HG02885 (cell line): ENCODE data around the gene ZNF37A.
"Not testable (repeated sequence)": the region's sequence is repeated elsewhere in the genome, so short reads cannot be mapped to it uniquely, and the experiment has no call there.

ENCODE experiments used
- ATAC-seq: cut with Tn5 transposase; IDR thresholded peaks from one replicate; pipeline ENCODE4 v1.9.1; 2021; ENCODE audit warnings: mild to moderate bottlenecking; ENCODE audit not compliant: unreplicated experiment, poor library complexity

The ZNF37A gene

DNA sequence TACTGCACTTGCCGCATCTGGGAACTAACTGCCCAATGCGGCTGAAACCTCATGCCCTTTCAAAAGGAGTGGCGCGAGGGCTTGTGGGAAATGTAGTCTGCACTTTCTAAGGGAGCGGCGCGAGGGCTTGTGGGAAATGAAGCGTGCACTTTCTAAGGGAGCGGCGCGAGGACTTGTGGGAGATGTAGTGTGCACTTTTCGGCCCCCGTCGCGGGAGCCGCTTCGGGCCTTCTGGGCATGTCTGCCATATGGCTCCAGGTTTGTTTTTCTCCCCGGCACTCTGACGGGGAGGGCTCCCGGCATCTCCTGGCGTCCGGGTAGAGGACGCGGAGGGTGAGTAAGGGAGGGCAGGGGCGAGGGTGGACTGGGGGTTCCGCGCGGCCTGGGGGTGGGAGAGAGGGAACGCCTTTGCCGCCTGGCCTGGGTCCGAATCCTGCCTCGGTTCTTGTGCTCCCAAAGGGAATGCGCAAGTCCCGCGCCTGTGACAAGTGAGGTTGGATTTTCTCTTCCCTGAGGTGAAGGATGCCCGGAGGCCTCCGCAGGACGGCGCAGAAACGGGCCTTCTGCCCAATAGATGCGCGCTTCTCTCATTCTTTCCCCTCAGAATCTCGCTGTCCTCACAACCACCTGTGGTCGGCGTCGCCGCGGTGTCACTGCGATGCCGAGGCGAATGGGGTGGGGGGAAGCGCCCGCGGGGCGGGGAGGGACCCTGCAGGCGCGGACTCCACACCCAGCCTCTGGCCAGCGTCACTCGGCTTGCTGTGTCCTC, at the start of gene ZNF37A:
TSS of gene ZNF37A (plus strand) at position 180 of the 769 bp plus-strand sequence. CDS start 2,281 bp downstream, outside the sequence.
- ATAC-seq, result peak; percentile 94

DNA sequence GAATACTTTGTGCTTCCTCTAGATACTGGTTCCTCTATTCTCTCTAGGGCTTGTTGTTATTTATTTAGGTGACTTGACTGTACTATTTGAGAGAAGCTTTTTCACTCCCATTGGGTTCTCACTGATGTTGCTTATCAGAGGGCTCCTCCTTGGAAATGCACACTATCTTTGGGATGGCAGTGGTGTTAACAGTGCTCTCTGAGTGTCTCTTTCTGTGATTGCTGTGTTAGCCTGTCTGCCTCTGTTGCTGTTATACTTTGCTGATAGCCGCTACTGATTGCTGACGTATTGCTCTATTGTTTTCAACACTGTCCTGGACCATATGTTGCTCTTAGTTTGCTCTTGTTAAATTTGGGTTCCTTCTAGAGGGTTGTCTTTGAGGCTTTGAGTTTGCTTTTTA, 49.0 kb upstream of the ZNF37A start:
- ATAC-seq, result no peak

DNA sequence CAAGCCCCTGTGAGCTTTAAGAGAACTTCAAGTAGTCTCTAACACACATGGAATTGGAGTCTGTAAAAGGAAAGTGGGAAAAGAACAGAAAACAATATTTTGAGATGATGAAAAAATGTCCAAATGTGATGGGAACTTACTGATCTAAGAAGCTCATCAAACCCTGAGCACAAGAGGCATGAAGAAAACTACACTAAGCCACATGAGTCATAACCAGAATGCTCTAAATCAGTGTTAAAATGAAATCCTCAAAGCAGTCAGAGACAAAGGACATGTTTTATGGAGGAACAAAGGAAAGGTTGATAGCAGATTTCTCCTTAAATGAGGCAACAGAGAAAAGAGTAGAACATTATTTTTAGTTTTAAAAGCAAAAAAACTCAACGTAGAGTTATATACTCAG, 46.5 kb upstream of the ZNF37A start:
- ATAC-seq, result peak; percentile 75

DNA sequence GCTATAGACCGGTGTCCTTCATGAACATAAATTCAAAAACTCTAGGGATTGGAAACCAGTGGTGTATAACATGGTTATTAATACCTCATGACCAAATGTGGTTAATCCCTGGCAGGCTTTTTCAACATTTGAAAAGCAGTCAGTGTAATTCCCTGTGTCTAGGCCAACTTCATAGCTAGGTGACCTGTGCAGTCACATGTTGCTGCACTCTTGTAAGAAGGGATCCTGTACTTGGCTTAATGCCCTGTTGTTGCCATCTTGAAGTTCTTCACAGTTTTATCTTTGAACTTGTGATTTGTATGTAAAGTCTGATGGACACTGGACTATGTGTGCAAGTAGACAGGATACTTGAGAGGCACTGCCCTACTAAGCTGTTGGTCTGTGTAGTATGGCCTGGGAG, 43.9 kb upstream of the ZNF37A start:
- no peak for ATAC-seq

DNA sequence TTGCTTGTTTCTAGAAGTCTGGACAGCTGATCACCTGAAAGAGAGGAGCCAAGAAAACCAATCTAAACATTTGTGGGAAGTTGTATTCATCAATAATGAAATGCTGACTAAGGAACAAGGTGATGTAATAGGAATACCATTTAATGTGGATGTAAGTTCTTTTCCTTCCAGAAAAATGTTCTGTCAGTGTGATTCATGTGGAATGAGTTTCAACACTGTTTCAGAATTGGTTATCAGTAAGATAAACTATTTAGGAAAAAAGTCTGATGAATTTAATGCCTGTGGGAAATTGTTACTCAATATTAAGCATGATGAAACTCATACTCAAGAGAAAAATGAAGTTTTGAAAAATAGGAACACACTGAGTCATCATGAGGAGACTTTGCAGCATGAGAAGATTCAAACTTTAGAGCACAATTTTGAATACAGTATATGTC, 39.8 kb upstream of the ZNF37A start:
- ATAC-seq, result no peak

DNA sequence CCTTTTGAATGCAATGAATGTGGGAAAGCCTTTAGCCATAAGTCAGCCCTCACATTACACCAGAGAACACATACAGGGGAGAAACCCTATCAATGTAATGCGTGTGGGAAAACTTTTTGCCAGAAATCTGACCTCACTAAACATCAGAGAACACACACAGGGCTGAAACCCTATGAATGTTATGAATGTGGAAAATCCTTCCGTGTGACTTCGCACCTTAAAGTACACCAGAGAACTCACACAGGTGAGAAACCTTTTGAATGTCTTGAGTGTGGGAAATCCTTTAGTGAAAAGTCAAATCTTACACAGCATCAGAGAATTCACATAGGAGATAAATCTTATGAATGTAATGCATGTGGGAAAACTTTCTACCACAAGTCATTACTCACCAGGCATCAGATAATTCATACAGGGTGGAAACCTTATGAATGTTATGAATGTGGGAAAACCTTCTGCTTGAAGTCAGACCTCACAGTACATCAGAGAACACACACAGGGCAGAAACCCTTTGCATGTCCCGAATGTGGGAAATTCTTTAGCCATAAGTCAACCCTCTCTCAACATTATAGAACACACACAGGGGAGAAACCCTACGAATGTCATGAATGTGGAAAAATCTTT, 38.8 kb upstream of the ZNF37A start:
- not testable (repeated sequence) for ATAC-seq

DNA sequence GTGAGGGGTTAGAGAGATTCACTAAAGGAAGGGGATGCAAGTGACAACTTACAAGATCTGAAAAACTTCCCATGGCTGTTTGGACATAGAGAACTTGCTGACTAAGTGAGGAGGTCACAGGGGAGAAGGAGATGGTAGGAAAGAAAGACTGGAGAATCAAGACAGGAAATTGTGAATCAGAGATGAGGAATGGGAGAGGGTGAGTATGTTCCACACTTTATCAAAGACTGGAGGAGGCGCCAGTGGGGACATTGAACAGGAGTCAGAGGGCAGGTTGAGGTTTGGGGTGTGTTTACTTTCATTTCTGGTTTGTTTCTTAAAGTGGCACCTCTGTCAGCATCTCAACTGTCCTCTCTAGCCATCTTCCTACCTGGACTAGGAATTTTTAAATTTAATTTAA, 24.5 kb upstream of the ZNF37A start:
- not testable (repeated sequence) for ATAC-seq

DNA sequence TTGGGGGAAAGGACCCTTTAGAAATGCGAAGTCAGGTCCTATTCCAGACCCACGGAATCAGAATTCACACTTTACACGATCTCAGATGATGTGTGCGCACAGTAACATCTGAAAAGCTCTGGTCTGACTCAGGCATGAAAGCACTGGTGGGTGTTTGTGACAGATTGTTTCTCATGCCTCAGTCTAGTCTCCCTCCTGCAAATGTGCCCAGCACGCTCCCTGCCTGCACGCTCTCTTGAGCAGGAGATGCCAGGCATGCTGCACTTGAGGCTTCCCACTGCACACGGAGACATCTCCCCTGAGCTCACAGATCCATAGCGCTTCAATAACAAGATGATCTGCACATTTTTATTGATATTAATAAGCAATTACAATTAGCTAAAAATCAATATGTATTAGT, 23.6 kb upstream of the ZNF37A start:
- no peak for ATAC-seq

DNA sequence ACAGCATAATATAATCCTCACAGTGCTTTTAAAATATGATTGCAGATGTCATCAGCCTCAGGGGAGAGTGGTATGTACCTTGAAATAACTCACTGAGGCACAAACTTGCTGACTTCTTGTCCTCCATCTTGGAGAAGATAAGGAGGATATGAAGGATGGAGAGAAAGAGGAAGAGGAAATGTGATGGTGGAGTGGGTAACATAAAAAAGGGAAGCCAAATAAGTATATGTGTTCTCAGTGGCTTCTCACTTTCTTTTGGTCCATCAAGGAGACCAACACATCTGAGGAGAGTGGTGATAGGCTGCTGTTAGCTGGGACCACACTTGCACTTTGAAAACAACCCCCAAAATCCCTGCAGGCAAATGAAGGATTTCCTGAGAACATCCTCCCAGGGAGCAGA, 21.6 kb upstream of the ZNF37A start:
- no peak for ATAC-seq

DNA sequence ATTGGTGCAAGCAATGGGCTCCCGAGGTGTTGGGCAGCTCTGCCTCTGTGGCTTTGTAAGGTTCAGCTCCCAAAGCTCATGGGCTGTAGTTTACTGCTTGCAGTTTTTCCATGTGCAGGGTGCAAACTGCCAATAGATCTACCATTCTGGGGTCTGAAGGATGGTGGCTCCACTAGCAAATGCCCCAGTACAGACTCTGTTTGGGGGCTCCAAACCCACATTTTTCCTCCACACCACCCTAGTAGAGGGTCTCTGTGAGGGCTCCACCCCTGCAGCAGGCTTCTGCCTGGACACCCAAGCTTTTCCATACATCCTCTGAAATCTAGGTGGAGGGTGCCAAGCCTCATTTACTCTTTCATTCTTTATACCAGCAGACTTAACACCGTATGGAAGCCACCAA, 17.4 kb upstream of the ZNF37A start:
- ATAC-seq, result no peak

DNA sequence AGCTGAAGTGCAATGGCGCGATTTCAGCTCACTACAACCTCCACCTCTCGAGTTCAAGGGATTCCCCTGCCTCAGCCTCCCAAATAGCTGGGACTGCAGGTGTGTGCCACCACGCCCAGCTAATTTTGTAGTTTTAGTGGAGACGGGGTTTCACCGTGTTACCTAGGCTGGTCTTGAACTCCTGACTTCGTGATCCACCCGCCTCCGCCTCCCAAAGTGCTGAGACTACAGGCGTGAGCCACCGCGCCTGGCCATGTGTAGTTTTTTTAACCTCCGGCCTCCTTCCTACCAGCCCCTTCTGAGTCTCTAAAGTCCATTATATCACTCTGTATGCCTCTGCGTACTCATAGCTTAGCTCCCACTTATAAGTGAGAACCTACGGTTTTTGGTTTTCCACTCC, 819 bp upstream of the ZNF37A start:
- ATAC-seq, result not testable (repeated sequence)

DNA sequence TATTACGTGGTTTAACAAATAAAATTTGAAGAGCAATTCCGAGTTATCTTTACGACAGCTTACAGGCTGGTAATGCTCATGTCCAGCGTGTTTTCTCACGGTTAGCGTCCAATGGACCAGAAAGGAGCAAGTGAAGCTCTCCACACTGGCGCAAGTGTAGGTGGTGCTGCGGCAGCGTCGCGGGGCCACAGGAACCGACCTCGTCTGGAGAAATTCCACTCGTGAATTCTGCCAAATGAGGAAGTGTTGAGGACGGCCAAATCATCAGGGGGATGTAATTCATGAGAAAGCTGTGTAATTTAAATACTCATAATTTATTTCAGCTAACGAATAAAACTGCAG, 350 bp upstream of the ZNF37A start:
- peak; percentile 32 for ATAC-seq

DNA sequence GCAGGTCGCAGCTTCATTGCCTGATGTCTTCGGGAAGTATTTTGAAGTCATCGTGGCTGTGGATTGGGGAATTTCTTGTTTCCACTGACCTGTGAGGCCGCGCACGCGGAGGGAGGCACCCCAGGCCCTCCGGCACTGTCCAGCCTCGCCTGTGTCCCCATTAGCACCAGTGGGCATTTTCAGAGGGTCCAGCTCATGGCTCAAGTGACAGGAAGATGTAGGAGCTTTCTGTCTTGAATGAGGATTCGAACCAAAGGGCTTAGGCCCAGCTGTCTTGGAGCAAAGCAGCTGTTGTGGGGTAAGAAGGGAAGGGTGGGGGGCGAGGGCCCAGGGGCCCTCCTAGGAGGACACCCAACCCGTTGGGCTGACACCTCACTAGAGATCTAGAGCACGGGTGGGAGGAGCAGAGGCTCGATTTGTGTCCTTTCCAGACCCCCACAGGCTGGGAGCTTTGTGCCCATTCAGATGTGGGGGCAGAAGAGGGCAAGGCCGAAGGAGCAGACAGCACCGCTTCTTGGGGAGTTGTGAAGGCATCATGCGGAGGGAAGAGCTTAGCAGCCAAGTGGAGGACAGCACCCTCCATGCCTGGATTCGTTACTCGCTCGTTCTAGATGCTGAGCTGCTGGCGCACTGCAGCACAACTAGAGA, 914 bp downstream of the ZNF37A start:
- ATAC-seq, result no peak

DNA sequence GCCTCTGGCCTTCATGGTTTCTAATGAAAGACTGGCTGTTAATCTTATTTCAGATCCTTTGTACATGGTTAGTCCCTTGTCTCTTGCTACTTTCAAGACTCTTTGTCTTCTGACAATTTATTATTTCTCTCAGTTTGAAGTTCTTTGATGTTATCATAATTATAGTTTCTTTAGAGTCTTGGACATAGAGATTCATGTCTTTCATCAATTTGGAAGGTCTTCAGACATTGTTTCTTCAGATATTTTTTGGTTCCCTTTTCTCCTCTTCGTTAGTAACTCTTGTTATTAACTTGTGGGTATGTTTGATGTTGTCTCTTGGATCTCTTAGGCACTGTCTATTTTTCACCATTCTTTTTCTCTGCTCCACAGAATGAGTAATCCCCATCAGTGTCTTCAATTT, 8.7 kb downstream of the ZNF37A start:
- no peak for ATAC-seq

DNA sequence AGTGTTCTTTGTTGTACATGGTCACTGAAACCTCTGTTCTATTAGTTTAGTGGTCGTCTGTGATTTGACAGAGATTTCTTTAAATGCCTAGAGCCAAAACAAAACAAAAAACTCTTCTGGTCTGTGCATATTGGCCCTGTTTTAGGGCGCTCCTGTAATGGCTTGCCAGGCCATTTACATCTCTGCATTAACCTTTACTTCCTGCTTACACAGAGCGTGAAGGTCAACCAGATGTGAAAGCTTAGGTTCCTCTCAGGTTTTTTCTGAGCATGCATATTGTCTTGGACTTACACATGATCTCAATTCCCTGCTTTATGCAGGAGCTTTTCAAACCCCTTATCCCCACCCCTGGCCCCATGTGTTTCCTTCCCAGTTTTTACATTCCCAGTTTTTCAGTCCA, 9.6 kb downstream of the ZNF37A start:
- no peak for ATAC-seq

DNA sequence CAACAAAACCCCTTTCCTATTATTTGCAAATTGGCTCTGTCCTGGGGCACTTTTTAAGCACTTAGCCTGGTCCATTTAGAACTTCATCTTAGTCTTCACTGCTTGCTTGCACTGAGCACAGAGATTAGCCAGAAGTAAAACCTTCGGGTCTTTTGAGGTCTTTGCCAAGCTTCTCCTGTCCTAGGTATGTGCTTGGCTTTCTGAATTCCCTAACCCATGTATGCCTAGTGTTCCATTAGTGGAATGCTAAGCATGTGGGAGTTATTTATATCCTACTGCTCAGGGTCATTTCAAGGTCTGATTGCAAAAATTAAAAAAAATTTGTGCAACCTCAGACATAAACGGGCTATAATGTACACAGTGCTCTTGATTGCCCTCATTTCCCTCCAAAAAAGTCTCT, 18.0 kb downstream of the ZNF37A start:
- no peak for ATAC-seq

DNA sequence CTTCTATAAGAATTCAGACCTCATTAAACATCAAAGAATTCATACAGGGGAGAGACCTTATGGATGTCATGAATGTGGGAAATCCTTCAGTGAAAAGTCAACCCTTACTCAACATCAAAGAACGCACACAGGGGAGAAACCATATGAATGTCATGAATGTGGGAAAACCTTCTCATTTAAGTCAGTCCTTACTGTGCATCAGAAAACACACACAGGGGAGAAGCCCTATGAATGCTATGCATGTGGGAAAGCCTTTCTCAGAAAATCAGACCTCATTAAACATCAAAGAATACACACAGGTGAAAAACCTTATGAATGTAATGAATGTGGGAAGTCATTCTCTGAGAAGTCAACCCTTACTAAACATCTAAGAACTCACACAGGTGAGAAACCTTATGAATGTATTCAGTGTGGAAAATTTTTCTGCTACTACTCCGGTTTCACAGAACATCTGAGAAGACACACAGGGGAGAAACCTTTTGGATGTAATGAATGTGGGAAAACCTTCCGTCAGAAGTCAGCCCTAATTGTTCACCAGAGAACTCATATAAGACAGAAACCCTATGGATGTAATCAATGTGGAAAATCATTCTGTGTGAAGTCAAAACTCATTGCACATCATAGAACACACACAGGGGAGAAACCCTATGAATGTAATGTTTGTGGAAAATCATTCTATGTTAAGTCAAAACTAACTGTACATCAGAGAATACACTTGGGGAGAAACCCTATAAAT, 24.1 kb downstream of the ZNF37A start:
- ATAC-seq, result no peak

DNA sequence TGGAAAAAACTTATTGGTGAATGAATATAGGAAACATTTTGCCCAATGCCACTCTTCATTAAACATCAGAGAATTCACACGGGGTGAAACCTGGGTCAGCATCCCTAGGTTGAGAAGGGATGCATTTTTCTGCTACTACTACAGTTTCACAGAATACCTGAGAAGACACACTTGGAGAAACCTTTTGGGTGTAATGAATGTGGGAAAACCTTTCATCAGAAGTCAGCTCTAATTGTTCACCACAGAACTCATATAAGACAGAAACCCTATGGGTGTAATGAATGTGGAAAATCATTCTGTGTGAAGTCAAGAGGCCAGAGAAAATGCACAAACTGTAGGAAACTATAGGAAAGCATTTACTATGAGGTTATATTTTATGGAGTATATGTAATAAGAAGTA, 24.9 kb downstream of the ZNF37A start:
- no peak for ATAC-seq

DNA sequence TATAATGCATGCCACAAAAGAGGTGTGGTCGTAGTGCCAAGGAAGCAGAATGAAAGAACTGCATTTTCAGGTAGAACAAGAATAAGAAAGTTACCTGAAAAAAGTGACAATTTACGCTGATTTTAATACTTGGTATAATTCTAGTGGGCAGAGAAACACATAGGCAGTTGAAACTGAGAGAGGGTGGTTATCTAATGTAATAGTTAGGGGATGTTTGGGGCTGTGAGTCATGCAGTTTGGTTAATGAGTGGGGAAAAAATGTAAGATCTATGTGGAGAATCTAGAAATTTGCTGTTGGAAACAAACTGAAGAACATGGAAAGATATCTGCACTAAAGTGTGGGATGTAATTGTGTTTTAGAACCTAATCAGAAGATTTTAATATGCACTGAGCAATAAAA, 33.7 kb downstream of the ZNF37A start:
- no peak for ATAC-seq

DNA sequence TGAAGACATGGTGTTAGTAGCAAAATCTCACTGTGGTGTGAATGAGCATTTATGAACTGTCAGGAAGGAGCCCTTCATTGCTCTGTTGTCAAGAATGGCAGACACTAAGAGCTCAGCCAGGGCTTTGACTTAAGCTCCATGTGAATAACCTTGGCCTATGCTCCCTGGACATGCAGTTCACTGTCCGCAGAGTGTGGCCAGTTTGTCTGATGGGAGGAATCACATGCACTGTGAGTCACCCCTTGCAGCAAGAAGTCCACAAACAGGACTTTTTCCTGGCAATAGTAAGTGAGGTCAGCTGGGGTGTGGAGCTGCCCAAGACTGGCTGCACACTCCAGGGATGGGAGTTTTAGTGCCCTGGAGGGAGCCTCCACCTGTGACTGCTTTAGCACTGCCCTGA, 49.5 kb downstream of the ZNF37A start:
- ATAC-seq, result no peak
